HepG2 (cell line): ENCODE results near the gene CRAMP1. TPM values are rescaled to one million over a fixed set of nuclear protein-coding genes. Genes with fewer than 3 reads are reported as not detected.

Experiments used
- ARID2 ChIP-seq: sonication (generic); formaldehyde crosslinking; IDR thresholded peaks from 2 replicates; pipeline ENCODE4 v1.8.1; 2022; ENCODE audit warnings: mild to moderate bottlenecking, missing genetic modification reagents, borderline replicate concordance
- ATF7-NPFF ChIP-seq: sonication (generic); formaldehyde crosslinking; IDR thresholded peaks from 2 replicates; pipeline ENCODE4 v1.8.1; 2023; ENCODE audit warnings: mild to moderate bottlenecking, low read depth, missing genetic modification reagents, moderate library complexity
- CCDC6 ChIP-seq: sonication (generic); formaldehyde crosslinking; IDR thresholded peaks from 2 replicates; pipeline ENCODE4 v1.8.1; 2022; ENCODE audit warnings: mild to moderate bottlenecking, missing genetic modification reagents, moderate library complexity
- CREB1 ChIP-seq, 2 experiments: fragments of 450-650 bp in 1 of 2; IDR thresholded peaks; 2 replicates each; pipeline ENCODE4 v1.6.1; 2016 to 2017; ENCODE audit warnings: control low read depth in 1 of 2, mild to moderate bottlenecking in 1 of 2, missing compliant biosample characterization in 1 of 2, missing genetic modification characterization in 1 of 2
- DR1 ChIP-seq: sonication (generic); formaldehyde crosslinking; IDR thresholded peaks from 2 replicates; pipeline ENCODE4 v1.8.0; 2021; ENCODE audit warnings: mild to moderate bottlenecking, missing genetic modification reagents, inconsistent platforms
- HIVEP1 ChIP-seq: sonication (generic); formaldehyde crosslinking; IDR thresholded peaks from 2 replicates; pipeline ENCODE4 v1.4.0; 2020; ENCODE audit warnings: mild to moderate bottlenecking, missing genetic modification reagents
- HOXA7 ChIP-seq: sonication (generic); formaldehyde crosslinking; IDR thresholded peaks from 2 replicates; pipeline ENCODE4 v1.8.1; 2022; ENCODE audit warnings: mild to moderate bottlenecking, missing genetic modification reagents, moderate library complexity
- KDM3A ChIP-seq: IDR thresholded peaks from 2 replicates; pipeline ENCODE4 v1.6.1; 2018; ENCODE audit warnings: low read depth, missing compliant biosample characterization
- PHB2 ChIP-seq: fragments of 450-650 bp; IDR thresholded peaks from 2 replicates; pipeline ENCODE4 v1.6.1; 2018; ENCODE audit not compliant: partially characterized antibody
- POLR2G ChIP-seq: fragments of 200-400 bp; formaldehyde crosslinking; IDR thresholded peaks from 2 replicates; pipeline ENCODE4 v1.6.1; 2018; ENCODE audit warnings: mild to moderate bottlenecking, low read depth, low read length, moderate library complexity
- SATB2 ChIP-seq: sonication (generic); formaldehyde crosslinking; IDR thresholded peaks from 2 replicates; pipeline ENCODE4 v1.5.0; 2020; ENCODE audit warnings: missing genetic modification reagents
- SP1 ChIP-seq, 2 experiments: fragments of 450-650 bp in 1 of 2; sonication (generic) in 1 of 2; formaldehyde crosslinking in 1 of 2; IDR thresholded peaks; 2 replicates each; pipeline versions ENCODE4 v1.4.0 to v1.6.1; 2016 to 2020; ENCODE audit warnings: missing genetic modification reagents in 1 of 2
- SRSF9 ChIP-seq: fragments of 200-400 bp; formaldehyde crosslinking; IDR thresholded peaks from 2 replicates; pipeline ENCODE4 v1.6.1; 2018; ENCODE audit warnings: borderline replicate concordance, mild to moderate bottlenecking, low read depth, low read length; ENCODE audit not compliant: insufficient read depth, poor library complexity, severe bottlenecking
- ZNF124 ChIP-seq: sonication (generic); formaldehyde crosslinking; IDR thresholded peaks from 2 replicates; pipeline ENCODE4 v1.4.0; 2020; ENCODE audit warnings: missing genetic modification reagents
- ZNF138 ChIP-seq: sonication (generic); formaldehyde crosslinking; IDR thresholded peaks from 2 replicates; pipeline ENCODE4 v1.5.0; 2020; ENCODE audit warnings: mild to moderate bottlenecking, low read depth, missing genetic modification reagents
- ZNF326 ChIP-seq: sonication (generic); formaldehyde crosslinking; IDR thresholded peaks from 2 replicates; pipeline ENCODE4 v1.4.0; 2020; ENCODE audit warnings: missing genetic modification reagents, borderline replicate concordance
- polyA plus RNA-seq, 8 experiments: library from polyadenylated mRNA; depleted of rRNA in 3 of 8; stranded (reverse) in 7 of 8; unstranded in 1 of 8; fragments of >200 nt; fragmentation: Illumina TruSeq in 4 of 8; extraction: Trizol in 4 of 8; gene quantifications; 2 replicates each; pipeline versions ENCODE4 v1.2.1 to v1.2.3, GENCODE V29; 2011 to 2016; ENCODE audit warnings: low read depth in 4 of 8, missing spikeins in 1 of 8, mixed read lengths in 1 of 8; ENCODE audit not compliant: insufficient read depth in 1 of 8
- total RNA-seq, 5 experiments: library from RNA; depleted of rRNA; stranded (reverse); fragments of >200 nt; fragmentation: Illumina TruSeq; extraction: Trizol; gene quantifications; 2 replicates each; pipeline ENCODE4 v1.2.3, GENCODE V29; 2016; ENCODE audit warnings: low read depth in 1 of 5
- TF ChIP-seq, protein P1 (sequence below): sonication (generic); formaldehyde crosslinking; IDR thresholded peaks from 2 replicates; pipeline ENCODE4 v1.4.0; 2020; ENCODE audit warnings: mild to moderate bottlenecking, missing genetic modification reagents
- TF ChIP-seq, protein P2 (sequence below): IDR thresholded peaks from 2 replicates; pipeline ENCODE4 v1.6.1; 2016; ENCODE audit warnings: low read depth, control low read depth
- TF ChIP-seq, protein P3 (sequence below): sonication (generic); formaldehyde crosslinking; IDR thresholded peaks from 2 replicates; pipeline ENCODE4 v1.4.0; 2020; ENCODE audit warnings: missing genetic modification reagents, borderline replicate concordance
- TF ChIP-seq, protein P4 (sequence below): IDR thresholded peaks from 2 replicates; pipeline ENCODE4 v1.6.1; 2018; ENCODE audit warnings: missing genetic modification reagents
- TF ChIP-seq, protein P5 (sequence below): sonication (generic); formaldehyde crosslinking; conservative IDR thresholded peaks from 2 replicates; pipeline ENCODE4 v1.8.0; 2022; ENCODE audit warnings: low read depth, missing genetic modification reagents

Gene CRAMP1
- total and polyA plus RNA-seq, 2 of the 13 experiments (the other 11 are each of a cell fraction or from before 2014, with no cell fraction given) = 6.8 to 9.7 TPM

DNA sequence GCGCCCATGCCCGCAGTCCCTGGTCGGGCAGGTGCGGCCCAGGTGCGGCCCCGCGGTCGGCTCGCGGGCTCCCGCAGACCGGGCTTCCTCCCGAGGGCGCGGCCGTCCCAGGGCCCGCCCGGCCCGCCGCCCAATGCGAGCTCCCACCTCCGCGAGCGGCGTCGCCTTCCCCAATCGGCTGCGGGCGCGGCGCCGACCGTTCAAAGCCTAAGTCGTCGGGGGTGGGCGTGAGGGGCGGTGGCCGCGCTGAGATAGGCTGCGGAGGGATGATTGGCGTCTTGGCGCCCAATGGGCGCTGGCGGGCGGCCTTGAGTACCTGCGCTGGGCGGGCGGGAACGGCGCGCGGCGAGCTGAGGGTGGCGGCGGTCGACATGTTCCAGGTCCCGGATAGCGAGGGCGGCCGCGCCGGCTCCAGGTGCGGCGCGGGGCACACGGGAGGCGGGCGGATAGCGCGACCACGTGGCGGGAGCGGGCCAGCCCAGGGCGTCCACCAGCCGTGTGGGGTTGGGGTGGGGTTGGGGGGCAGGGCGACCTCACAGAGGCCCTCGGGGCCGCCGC lies 65.9 kb downstream of the CRAMP1 start, which contains the start of gene JPT2 (continued):
- TF ChIP-seq, protein P1, sequence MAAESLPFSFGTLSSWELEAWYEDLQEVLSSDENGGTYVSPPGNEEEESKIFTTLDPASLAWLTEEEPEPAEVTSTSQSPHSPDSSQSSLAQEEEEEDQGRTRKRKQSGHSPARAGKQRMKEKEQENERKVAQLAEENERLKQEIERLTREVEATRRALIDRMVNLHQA (CRISPR knock-in tag) = no peak
- TF ChIP-seq ATF7-NPFF (CRISPR knock-in tag) (peak; percentile 75), HOXA7 (CRISPR knock-in tag) (no peak), SP1 (IDR thresholded peaks at IDR 0.05) (peak; percentile 63; the same call in 1 of the 2 replicates), SP1 (CRISPR knock-in tag; IDR thresholded peaks at IDR 0.05) (peak; percentile 97), ZNF138 (no peak), DR1 (CRISPR knock-in tag) (peak; percentile 88), CCDC6 (0 out of 2 replicates have a peak, but pooled peaks have one; percentile 54), SRSF9 (no peak), HIVEP1 (CRISPR knock-in tag) (no peak), SATB2 (CRISPR knock-in tag) (no peak), PHB2 (no peak), ARID2 (peak; percentile 29; the same call in 1 of the 2 replicates), POLR2G (peak; percentile 83; the same call in 1 of the 2 replicates), KDM3A (CRISPR knock-in tag) (no peak), CREB1 (IDR thresholded peaks at IDR 0.05) (peak; percentile 82), CREB1 (CRISPR knock-in tag; IDR thresholded peaks at IDR 0.05) (no peak; the same call in 1 of the 2 replicates), ZNF326 (CRISPR knock-in tag) (no peak), ZNF124 (CRISPR knock-in tag) (no peak)
- TF ChIP-seq, protein P2, sequence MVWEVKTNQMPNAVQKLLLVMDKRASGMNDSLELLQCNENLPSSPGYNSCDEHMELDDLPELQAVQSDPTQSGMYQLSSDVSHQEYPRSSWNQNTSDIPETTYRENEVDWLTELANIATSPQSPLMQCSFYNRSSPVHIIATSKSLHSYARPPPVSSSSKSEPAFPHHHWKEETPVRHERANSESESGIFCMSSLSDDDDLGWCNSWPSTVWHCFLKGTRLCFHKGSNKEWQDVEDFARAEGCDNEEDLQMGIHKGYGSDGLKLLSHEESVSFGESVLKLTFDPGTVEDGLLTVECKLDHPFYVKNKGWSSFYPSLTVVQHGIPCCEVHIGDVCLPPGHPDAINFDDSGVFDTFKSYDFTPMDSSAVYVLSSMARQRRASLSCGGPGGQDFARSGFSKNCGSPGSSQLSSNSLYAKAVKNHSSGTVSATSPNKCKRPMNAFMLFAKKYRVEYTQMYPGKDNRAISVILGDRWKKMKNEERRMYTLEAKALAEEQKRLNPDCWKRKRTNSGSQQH (CRISPR knock-in tag) = no peak
- TF ChIP-seq, protein P3, sequence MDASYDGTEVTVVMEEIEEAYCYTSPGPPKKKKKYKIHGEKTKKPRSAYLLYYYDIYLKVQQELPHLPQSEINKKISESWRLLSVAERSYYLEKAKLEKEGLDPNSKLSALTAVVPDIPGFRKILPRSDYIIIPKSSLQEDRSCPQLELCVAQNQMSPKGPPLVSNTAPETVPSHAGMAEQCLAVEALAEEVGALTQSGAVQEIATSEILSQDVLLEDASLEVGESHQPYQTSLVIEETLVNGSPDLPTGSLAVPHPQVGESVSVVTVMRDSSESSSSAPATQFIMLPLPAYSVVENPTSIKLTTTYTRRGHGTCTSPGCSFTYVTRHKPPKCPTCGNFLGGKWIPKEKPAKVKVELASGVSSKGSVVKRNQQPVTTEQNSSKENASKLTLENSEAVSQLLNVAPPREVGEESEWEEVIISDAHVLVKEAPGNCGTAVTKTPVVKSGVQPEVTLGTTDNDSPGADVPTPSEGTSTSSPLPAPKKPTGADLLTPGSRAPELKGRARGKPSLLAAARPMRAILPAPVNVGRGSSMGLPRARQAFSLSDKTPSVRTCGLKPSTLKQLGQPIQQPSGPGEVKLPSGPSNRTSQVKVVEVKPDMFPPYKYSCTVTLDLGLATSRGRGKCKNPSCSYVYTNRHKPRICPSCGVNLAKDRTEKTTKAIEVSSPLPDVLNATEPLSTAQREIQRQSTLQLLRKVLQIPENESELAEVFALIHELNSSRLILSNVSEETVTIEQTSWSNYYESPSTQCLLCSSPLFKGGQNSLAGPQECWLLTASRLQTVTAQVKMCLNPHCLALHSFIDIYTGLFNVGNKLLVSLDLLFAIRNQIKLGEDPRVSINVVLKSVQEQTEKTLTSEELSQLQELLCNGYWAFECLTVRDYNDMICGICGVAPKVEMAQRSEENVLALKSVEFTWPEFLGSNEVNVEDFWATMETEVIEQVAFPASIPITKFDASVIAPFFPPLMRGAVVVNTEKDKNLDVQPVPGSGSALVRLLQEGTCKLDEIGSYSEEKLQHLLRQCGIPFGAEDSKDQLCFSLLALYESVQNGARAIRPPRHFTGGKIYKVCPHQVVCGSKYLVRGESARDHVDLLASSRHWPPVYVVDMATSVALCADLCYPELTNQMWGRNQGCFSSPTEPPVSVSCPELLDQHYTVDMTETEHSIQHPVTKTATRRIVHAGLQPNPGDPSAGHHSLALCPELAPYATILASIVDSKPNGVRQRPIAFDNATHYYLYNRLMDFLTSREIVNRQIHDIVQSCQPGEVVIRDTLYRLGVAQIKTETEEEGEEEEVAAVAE (CRISPR knock-in tag) = no peak
- TF ChIP-seq, protein P4, sequence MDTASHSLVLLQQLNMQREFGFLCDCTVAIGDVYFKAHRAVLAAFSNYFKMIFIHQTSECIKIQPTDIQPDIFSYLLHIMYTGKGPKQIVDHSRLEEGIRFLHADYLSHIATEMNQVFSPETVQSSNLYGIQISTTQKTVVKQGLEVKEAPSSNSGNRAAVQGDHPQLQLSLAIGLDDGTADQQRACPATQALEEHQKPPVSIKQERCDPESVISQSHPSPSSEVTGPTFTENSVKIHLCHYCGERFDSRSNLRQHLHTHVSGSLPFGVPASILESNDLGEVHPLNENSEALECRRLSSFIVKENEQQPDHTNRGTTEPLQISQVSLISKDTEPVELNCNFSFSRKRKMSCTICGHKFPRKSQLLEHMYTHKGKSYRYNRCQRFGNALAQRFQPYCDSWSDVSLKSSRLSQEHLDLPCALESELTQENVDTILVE = peak; percentile 30; the same call in 1 of the 2 replicates
- TF ChIP-seq, protein P5, sequence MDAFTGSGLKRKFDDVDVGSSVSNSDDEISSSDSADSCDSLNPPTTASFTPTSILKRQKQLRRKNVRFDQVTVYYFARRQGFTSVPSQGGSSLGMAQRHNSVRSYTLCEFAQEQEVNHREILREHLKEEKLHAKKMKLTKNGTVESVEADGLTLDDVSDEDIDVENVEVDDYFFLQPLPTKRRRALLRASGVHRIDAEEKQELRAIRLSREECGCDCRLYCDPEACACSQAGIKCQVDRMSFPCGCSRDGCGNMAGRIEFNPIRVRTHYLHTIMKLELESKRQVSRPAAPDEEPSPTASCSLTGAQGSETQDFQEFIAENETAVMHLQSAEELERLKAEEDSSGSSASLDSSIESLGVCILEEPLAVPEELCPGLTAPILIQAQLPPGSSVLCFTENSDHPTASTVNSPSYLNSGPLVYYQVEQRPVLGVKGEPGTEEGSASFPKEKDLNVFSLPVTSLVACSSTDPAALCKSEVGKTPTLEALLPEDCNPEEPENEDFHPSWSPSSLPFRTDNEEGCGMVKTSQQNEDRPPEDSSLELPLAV (CRISPR knock-in tag) = no peak
